ENCODE data around the gene PNPLA3.
"Not testable (repeated sequence)": the region's sequence is repeated elsewhere in the genome, so short reads cannot be mapped to it uniquely, and the experiment has no call there.

The PNPLA3 gene

DNA sequence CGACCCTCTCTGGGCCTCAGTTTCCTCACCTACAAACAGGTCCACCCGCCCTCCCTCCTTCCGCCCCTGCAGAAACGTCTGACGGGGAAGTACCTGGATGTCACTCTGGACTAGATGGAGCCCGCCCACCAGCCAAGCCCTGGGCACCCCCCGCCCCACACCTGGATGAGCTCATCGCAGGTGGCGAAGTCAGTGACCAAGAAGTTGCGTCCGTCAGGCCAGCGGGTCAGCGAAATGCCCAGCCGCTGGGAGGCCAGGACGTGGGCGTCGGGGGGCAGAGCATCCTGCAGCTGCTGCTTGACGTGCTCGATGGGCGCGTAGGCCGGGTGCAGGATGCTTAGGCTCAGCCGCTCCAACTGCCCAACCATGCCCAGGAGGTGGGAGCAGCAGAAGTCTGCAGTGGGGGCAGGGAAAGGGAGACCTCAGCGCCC lies 32.7 kb upstream of the PNPLA3 start:
- no peak for DNase-seq

DNA sequence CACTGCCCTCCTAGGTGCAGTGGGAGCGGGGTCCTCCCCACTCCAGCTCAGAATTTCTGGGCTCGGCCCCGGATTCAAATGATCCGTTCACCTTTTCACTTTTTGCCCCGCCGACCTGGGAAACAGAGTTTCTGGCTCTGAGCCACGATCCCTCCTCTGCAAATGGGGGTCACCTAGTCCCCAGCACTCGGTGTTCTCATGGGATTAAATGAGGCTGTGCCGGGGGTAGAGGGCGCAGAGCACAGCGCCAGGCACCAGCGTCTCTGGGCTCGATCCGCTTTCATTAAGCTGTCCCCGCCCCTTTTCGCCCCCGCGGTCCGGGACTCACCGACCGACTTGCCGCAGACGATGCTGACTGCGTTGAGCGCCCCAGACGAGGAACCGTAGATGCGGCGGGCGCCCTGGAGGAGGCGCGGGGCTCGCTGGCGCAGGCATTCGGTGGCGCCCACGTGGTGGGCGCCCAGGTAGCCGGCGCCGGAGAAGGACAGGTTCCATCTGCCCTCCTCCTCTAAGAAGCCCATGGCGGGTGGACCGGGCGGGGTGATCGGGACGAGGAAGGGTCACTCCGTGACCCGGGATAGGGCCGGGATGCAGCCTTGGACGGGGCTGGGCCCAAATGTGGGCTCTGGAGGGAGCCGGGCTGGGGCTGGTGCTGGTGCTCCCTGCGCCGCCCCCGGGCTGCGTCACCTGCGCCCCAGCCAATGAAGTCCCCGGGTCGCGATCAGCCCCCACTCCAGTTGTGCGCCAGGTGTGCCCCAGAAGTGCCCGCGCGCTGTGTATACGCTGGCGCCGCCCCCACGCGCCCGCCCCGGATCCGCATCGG lies 32.0 kb upstream of the PNPLA3 start, which contains the start of gene PNPLA5:
PNPLA5 (minus strand) TSS at position 654 of the 823 bp plus-strand sequence; CDS start at position 521, 133 bp downstream.
- no peak for DNase-seq

DNA sequence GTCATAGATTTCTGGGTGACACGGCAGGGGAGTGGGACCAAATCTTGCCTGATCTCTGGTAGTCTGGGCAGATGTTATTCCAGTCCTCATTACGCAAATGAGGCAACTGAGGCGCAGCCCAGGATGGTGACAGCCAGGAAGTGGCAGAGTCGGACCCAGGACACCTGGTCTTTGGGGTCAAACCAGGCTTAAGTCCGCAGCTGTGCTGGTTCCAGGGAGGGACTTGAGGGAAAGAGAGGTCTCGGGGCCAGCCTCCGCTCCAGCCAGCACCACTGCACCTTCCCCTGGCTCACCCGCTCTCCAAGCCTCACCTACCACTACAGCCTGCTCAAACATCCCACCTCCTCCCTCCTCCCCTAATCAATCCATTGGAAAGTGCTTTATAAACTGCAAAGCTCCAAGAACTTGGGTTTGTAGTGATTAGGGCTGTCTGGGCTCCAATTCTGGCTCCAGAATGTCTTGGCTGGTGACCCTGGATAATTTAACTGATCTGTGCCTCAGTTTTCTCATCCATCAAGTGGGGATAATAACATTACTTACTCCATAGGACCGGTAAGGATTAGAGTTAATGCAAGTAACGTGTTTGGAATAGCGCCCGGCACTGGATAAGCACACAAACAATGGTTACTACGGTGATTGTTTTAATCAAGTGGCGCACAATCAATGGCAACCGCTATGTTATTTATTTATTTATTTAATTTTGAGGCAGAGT lies 31.3 kb upstream of the PNPLA3 start:
- DNase-seq = no peak

DNA sequence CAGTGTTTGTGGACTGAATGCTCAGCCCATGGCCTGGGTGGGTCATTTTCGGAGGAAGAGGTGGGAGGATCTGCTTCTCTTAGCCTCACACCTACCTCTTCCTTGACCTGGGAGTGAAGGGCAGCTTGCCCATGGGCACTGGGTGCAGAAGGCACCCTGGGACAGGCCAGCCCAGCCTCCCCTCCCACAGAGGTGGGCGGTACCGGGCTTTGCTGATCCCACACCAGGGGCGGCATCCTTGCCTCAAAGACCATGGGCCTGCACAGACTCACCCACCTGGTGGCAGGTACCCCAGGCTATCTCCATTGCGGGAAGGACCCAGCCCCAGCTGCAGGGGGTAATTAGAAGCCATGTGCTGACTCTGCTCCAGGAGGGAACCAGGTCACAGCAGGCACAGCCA lies 30.3 kb upstream of the PNPLA3 start:
- no peak for DNase-seq

DNA sequence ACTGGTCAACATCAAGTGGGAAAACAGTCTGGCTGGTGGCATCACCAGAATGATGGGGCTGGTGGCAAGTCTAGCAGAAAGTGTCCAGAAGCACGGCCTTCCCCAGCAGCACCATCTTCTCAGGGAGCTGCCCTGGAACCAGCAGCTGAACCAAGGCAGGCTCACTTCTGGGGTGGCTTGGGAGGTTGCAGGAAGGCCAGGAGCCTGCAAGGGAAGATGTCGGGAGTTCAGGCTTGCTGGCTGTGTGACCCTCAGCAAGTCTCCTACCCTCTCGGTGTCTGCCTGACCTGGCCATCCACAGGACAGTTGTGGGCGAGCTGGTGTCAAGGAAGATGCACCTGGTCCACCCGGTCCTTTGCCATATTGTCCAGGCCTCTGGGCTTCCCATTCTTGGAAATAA lies 29.5 kb upstream of the PNPLA3 start:
- no peak for DNase-seq

DNA sequence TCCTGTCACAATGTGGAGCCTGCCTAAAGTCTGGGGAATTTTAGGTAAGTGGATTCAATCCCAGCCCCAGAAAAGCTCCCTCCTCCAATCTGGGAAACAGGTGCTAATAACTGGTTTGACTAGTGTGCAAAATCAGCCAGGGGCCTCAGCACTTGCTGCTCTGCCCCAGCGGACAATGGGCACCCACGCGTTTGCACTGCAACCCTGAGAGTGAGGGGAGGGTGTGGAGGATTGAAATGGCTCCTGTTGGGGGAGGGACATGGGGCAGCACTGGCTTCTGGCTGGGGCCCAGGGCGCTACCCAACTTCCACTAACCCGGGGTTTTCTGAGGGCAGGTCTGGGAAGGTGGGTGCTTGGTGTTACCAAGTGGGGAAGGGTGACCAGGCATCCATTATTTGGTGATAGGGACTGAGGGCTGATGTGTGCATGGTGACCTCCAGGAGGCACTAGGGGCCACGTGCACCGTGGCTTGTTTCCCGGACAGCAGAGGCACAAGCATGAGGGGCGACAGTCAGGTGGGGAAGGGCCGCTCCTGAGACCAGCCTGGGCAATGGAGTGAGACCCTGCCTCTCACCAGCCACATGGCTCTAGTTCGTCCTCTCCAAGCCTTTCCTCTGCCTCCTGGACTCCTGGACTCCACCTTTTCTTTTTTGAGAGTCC lies 27.5 kb upstream of the PNPLA3 start:
- DNase-seq = no peak

DNA sequence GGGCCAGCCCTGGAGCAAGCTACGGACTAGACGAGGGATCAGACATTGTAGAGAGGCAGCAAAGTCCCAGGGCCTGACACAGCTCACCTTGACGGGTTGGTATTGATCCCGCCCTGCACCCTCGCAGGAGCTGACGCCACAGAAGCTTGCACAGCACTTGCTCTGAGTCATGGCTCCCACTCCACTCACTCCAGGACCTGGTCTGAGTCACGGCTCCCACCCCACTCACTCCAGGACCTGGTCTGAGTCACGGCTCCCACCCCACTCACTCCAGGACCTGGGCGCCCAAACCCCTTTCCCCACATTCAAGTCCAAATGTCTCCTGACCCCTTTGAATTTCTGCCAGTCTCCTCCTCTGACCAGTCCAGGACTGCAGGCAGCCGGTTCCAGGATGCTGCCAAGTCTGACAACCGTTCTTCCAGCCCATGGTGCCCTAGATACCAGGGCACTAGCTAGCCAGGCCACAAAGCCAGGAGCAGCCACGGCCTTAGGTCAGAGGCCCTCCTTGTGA lies 25.8 kb upstream of the PNPLA3 start:
- DNase-seq = no peak

DNA sequence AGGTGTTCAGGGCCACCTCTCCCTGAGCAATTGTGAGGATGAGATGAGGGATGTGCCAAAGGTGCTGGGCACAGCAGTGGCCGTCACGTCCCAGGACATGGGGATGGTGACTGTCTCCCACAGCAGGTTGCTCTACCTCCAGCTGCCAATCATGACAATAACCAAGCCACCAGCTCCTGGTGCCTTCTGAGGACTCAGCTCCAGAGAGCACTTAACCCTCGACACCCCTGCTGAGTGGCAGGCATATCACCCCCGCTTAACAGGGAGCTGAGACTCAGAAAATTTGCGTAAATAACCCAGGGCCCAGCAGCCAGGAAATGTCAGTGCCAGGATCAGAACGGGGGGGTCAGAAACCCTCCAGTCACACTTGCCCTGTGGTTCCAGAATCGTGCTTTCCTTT lies 23.4 kb upstream of the PNPLA3 start:
- DNase-seq = no peak

DNA sequence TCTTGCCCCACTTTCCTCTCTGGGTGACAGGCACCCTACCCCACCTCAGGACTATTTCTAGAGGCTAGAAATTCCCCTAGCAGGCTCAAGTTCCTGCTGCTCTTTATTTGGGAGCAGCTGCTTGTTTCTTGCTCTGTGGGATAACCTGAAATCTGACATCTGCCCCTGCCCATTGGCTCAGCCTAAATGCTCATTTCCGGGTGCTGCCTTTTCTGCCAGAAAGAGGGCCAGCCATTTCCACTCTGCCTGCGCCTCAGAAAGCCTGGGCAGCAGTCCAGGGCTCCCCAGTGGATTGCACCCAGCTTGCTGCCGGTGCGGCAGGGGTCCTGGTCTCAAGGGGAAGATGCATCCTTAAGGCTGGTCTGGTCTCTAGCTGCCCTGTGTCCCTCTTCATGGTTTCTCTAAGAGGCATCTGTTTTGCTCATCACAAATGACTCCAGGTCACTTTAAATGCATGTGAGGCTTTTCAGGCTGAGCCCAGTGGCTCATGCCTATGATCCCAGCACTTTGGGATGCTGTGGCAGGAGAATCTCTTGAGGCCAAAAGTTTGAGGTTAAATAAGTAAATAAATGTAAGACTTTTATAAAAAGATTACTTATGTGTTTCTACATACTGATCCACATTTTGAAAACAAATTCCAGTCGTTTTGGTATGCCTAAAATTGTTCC lies 21.5 kb upstream of the PNPLA3 start:
- DNase-seq = no peak

DNA sequence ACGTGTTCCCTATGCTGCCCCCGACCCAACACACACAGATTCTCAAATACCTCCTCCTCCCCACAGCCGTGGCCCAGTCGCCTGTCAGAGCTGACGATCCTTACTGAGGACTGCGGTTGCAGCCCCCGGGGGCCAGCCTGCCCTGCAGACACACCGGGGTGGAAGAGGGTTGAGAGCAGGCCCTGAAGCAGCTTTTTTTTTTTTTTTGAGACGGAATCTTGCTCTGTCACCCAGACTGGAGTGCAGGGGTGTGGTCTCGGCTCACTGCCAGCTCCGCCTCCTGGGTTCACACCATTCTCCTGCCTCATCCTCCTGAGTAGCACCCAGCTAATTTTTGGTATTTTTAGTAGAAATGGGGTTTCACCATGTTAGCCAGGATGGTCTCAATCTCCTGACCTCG lies 20.6 kb upstream of the PNPLA3 start:
- DNase-seq = not testable (repeated sequence)

DNA sequence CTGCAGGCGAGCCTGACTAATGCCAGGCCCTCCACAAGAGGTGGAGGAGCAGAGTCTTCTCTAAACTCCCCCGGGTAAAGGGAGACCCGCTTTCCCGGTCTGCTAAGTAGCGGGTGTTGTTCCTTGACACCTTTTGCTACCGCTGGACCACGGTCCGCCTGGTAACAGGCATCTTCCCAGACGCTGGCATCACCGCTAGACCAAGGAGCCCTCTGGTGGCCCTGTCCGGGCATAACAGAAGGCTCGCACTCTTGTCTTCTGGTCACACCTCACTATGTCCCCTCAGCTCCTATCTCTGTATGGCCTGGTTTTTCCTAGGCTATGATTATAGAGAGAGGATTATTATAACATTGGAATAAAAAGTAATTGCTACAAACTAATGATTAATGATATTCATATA lies 19.2 kb upstream of the PNPLA3 start:
- not testable (repeated sequence) for DNase-seq

DNA sequence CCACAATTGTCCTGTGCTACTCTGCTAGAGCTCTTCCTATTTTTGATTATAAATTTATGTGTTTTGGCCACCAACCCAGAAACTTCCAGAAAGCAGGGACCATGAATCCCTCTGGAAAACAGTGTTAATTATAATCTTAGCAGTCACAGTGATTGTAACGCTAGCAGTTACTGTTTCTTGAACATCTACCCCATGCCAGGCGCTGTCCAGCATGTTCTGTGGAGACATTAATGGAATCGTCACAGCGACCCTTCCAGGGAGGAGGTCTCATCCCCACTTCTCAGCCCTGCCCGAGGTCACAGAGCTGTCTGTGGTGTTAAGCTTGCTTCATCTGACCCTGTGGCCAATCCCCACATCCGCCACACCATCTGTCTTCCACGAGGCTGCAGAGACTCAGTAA lies 17.9 kb upstream of the PNPLA3 start:
- no peak for DNase-seq

DNA sequence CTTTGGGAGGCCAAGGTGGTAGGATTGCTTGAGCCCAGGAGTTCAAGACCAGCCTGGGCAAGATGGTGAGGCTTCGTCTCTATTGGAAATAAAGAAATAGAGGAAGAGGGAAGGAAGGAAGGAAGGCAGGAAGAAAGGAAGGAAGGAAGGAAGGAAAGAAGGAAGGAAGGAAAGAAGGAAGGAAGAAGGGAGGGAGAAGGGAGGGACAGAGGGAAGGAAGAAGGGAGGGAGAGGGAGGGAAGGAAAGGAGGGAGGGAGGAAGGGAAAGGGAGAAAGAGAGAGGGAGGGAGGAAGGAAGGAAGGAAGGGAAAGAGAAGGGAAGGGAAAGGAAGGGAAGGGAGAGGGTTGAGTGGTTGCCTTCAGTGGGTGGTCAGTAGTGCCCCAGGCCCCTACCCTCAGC lies 13.9 kb upstream of the PNPLA3 start:
- DNase-seq = no peak

DNA sequence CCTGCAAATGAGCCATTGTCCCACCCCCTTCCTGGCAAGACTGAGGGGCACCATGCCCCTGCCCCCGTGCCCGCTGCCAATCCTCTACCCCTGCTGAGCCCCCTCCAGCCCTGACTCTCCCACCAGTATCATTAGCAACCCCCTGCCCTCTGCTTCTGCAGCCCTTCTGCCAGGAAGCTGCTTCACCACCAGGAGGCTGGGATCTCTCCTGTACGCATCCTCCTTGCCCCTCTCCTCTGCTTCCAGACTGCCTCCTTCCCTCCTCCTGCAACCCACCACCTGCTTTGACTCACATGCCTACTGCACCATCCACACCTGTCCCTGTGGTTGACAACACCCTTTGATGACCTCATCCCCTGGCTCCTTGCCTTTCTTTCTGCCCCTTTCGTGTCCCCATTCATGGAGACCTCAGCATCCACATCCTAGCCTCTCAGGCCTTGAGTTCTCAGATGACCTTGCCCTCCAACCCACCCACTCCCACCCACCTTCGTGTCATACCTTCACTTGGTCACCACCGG lies 13.4 kb upstream of the PNPLA3 start:
- DNase-seq = no peak

DNA sequence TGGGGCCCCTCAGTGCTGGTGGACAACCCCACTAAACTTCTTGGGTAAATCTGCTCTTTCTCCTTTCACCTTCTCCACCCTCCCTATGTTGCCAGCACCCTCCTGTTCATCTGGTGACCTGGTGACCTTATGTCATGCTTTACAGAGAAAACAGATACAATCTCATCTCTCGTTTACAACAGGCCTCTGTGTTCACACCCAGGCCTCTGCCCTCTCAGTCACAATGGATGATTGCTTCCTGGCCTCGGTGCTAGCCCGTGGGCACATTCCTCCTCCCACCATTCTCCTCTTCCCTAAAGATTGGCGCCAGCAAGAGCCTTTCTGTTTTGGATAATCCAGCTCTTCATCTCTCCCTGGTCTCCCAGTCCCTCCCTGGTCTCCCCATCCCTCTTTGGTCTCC lies 12.3 kb upstream of the PNPLA3 start:
- no peak for DNase-seq

DNA sequence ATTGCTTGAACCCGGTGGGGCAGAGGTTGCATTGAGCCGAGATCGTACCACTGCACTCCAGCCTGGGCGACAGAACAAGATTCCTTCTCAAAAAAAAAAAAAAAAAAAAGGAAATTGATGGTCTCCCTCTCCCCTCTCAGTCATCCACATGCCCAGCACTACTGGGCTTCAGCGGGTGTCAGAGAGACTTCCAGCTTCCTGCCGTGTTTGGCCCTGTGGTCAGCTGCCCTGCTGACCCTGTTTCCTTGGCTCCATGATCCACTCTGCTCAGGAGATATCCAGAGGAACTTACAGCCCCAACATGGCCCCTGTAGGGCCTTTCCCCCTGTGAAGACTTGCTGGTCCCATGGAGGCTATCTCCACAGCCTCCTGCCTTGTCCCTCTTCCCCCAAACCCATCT lies 6.1 kb upstream of the PNPLA3 start:
- no peak for DNase-seq

DNA sequence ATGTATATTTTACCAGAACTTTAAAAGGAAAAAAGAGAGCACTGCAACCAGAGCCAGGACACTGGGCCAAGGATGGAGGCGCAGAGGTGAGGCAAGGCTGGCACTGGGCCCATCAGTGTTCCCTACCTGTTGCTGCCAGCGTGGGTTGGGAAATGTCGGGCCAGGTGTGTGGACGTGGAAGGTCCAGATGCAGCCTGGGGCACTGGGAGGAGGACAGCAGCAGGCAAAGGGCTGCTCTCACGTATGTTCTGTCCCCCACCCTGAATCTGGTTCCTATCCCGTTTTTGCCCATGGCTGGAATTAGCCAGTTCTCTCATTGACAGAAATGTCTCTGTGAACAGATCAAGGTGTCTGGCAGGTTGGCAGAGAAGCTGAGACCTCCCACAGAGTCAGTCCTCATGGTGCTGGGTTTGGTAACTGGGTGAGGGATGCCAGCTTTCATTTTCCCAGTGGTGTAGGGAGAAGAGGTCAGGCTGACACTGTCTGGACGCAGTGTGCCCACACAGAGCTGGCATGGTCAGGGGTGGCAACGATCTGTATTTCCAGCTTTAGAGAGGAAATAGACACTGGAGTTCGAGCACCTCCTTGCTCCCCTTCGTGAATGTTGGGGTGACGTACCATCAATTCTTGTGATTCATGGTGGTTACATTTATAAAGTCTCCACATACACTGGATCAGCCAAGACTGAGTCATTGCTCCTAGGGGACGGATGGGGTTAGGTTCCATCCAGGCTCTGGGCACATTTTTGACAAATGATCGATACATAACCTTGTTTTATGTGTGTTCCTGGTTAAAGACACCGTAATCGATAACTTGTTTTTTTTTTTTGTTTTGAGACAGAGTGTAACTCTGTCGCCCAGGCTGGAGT lies 4.3 kb upstream of the PNPLA3 start:
- no peak for DNase-seq

DNA sequence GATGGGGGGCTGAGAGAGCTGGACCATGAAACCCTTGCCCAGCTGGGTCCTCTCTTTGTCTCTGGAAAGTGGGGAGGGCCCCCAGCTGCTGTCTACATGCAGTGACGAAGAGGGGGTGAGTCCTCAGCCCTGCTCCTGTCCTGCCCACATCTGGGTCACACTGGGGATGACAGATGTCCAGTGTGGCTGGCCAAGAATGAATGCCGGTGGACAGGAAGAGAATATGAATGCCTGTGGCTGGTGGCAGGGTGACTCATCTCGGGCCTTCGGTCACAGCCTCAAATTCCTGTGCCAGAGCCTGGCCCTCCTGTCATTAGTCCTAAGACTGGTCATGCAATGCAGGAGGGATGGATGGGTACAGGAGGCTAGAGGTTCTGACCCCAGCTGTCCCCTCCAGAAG lies 2.2 kb upstream of the PNPLA3 start:
- DNase-seq = no peak

DNA sequence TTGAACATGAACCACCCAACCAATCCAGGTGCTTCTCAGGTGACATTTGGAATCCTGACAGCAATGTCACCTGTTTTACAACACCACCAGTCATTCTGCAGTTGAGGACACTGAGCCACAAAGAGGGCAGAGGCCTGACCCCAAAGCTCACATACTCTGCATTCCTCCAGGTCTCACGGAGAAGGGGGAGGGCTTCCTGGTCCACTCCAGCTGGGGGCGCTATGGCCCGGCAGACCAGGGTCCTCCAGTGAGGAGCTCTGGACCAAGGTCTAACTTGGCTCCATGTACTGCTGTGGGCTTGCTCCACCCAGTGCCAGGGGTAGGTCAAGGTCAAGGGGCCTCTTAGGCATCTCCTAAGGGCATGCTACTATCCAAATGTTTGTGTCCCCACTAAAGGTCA lies 1.5 kb upstream of the PNPLA3 start:
- DNase-seq = no peak

DNA sequence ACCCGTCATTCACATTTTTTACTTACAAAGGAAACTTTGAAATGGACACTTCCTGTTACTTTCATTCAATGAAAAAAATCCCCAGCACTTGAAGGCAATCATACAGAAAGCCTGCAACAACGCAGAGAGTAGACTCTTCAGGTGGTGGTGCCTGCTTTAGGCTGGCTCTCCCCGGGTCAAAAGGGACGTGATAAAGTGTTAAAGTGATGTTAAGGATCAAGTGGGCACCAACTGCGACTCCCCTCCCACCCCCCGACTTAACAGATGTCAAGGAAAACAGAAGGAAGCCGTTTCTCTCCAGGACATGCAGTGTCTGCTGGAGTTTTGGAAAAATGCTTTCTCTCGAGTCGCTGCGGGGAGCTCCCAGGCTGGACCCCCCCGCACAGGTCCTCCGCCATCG lies 414 bp upstream of the PNPLA3 start:
- no peak for DNase-seq

DNA sequence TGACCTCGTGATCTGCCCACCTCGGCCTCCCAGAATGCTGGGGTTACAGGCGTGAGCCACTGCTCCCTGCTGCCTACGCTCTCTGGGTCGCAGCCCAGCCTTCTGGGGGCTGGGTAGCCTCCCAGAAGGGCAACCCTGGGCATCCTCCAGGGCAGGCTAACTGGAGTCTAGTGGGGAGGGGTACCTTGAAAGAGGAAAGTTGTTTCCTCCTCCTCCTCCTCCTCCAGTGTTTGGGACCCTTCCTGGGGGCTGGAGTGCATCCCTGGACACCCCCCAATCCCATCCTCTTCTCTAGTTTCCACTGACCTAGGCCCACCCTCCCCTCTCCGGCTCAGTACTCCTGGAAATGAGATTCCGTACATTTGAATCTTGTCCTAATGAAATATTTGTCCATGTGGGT lies 1.3 kb downstream of the PNPLA3 start:
- no peak for DNase-seq
